HG03571 (cell line): ENCODE data around the gene HACD2.
"Not testable (repeated sequence)": the region's sequence is repeated elsewhere in the genome, so short reads cannot be mapped to it uniquely, and the experiment has no call there.

Experiments
- ATAC-seq: cut with Tn5 transposase; IDR thresholded peaks from one replicate; pipeline ENCODE4 v1.9.1; 2021; ENCODE audit not compliant: unreplicated experiment

Gene HACD2

DNA sequence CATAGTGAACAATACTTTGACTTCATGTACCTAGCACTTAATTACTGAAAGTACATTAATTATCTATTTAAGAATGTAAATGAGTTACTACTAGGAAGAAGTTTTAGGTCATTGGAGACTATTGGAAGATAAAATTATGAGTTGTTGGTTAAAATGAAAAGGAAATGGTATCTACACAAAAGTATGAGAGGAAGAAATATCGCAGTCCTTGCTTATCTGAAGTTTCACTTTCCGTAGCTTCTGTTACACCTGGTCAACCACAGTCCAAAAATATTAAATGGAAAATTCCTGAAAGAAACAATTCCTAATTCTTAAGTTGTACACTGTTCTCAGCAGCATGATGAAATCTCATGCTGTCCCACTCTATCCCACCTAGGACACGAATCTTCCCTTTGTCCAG, 57.8 kb downstream of the HACD2 start:
- no peak for ATAC-seq

DNA sequence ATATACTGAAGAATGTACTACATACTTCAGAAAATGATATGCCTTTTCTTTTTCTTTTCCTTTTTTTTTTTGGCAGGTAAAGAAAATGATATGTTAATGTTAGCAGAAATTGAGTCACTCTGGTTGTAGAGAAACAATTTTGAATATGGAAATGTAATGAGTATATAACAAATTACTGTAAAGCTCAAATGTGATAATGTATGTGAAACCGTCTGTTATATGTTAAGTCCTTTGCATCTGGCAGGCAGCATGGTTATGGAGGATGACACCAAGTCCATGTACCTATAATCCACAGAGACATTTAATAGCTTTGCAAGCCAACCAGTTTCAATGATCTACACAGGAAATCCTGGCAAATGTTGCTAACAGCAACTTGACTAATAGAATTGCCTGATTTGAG, 58.4 kb downstream of the HACD2 start:
- ATAC-seq, result no peak

DNA sequence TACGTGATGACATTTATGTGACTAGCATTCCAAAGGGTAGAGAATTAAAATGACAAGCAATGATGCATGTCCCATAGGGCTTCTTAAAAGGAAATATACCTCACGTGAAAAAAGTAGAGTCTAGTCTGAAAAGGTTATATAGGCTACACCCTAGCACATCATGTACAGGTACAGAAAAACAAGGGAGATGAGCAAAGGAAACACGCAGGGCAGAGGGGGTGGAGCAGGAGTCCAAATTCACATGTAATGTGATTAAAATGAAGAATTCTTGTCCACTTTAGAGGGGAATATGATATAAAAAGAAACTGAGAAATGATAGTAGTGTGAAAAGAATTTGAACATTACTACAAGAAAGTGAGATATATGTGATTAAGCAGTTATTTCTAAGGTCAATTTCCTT, 59.4 kb downstream of the HACD2 start:
- ATAC-seq, result no peak

DNA sequence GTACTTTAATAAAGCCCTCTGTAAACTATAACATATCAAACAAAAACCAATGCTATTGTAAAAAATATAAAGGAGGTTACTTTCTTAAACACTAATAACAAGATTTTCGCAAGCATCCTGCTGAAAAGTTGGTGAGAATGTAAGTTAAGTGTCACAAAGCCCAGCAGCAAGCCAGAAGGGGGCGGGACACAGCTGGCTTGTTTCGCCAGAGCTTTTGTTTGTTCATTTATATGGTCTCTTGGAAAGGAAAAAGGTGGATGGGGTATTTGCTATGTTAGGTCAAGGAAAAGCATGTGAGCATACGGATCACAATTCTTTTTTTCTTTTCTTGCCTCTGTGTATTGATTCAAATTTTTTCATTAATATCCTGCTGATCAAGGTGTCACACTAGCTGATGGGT, 59.9 kb downstream of the HACD2 start:
- no peak for ATAC-seq

GRCh38 chr3:123523023-123523412, 61.8 kb downstream of the HACD2 start:
- ATAC-seq, result no peak

DNA sequence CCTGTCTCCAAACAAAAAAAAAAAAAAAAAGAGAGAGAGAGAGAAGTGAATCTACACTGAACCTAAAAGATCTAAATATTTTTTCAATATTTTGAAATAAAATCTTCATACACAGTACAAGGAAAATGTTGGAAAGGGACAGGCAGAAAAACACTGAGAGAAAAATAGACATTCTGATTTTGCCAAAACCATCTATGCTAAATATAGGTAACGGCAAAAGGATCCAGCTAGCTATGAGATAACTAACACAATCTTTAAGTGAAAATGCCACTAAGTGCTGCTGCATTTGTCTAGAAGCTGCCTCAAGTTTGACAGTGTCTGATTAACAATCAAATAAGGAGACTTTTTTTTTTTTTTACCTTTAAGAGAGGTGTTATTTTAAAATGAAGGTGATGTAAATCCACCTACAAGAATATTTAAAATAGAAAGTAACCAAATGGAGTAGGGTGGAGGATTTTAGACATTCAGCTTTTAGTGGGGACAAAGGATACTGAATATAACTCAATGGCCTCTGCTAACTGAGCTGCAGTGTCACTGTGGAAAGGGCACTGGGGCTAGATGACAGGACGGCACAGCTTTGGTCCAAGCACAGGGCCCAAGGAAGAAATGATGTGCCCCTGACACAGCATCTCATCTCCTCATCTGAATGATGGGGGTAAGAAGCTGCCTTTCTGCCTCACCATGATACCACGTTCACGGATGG, 62.4 kb downstream of the HACD2 start:
- no peak for ATAC-seq

GRCh38 chr3:123521179-123521969, 63.5 kb downstream of the HACD2 start:
- ATAC-seq, result no peak

GRCh38 chr3:123520656-123521055, 64.2 kb downstream of the HACD2 start:
- ATAC-seq, result no peak

GRCh38 chr3:123518892-123519485, 65.9 kb downstream of the HACD2 start:
- ATAC-seq, result no peak

GRCh38 chr3:123511726-123512125, 73.1 kb downstream of the HACD2 start:
- no peak for ATAC-seq

- ATAC-seq, result no peak
Observed at GRCh38 chr3:123511084-123511483, 73.8 kb downstream of the HACD2 start.

GRCh38 chr3:123508178-123508577, 76.7 kb downstream of the HACD2 start:
- ATAC-seq, result no peak

DNA sequence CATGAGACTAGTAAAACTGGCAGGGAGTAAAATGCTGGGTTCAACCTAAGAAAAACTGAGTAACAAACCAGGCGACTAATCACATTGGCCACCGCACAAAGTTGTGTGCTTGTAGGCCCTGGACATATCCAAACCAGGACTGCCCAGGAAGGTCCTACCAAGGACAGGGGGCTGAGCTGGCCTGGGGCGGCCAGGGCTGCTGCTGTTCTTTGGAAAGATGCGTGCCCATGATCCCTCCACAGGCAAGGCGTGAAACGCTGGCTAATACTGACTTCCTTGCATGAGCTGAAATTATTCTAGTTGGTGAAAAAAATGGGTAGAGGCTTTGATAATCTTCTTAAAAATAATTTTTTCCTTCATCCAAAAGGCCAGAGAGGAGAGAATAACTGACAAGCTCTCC, 79.0 kb downstream of the HACD2 start:
- ATAC-seq, result no peak

DNA sequence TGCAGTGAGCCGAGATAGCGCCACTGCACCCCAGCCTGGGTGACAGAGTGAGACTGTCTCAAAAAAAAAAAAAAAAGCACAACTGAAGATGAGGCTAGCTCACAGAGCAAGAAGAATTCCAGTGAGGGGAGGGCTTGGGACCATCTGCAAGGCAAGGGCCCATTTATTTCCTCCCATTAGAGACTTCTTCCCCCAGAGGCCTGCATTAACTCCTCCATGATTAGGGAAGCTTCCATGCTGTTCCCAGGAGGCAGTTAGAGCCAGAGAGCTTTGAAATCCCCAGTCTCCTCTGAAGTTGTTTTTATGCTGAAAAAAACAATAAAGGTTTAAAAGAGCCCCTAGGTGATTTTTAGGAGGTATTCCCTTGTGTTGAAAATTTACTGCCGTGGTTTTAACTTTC, 81.7 kb downstream of the HACD2 start:
- ATAC-seq, result no peak

DNA sequence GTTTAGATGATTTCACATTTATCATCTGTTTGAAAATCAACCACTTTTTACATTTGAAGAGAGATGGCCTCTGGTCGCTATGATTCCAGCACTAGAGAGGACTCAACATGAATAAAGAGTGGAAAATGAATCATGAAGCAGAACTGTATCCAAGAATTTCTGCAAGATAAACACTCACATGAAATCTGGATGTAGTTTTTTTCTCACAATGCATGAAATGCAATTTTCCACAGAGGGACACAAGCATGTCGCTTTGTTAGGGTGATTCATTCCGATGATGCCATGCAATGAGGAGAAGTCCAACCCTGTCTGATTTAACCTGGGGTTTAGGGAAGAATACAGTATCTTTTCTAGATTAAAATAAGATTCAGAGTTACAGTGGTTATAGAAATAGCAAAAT, 85.5 kb downstream of the HACD2 start:
- no peak for ATAC-seq

DNA sequence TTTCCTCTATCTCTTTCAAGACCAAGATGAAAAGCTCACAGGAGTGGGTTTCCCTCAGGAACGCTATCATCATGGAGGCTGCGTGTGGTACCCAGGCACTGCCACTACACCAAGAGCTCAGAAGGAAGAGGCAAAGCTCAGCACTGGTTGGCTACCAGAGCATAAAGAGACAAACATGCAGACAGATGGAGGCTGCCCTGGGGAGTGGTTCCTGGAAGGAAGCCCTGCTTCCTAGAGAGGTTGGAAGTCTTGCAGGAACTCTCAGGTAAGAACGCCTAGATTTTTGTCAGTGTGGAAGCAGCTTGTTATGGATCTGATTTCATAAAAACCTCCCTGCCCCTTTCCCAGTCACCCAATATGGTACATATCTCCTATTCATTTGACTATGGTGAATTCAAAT, 86.1 kb downstream of the HACD2 start:
- ATAC-seq, result no peak

DNA sequence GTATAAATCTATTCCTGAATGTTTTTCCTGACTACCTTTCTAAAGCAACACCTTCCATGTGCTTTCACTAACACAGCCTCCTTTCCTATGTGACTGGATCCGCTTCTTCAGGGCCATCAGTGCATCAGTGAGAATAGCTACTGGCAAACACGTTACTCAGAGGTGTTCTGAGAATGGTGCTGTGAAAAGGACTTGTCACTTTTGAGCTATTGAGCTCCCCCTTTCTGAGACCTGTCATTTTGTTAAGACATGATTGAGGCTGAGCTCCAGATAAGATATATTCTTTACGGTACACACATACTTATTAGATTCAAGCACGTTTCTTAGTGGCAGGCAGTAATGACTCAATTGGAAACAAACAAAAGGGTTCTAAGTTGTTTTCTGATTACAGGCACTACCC, 90.9 kb downstream of the HACD2 start:
- no peak for ATAC-seq

DNA sequence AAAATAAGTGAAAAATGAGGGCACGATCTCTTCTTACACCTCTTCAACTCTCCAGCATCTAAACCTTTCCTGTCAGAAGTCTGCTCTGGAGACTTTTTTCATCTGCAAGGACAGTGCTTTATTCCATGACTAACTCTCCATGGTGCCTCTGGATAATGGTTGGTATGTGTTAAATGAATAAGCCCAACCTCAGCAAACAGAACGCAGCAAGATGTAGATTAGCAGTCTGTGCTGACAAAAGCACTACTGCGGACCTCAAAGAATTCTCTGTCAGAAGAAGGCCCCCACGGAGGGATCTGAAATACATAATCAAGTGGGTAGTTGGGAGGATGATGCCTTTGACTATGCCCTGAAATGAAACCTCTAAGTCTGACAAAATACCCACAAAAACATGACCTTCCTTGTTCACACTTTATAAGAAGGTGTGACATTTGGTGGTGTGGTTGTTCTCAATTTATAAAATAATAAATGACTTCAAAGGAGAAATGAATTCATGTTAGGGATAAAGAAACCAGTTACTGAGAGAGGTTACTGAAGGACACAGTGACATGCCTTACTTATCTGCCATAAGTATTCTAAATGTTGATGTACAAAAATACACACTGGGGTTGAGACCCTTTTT, 92.8 kb downstream of the HACD2 start:
- ATAC-seq, result no peak

- ATAC-seq, result no peak
Observed at GRCh38 chr3:123489400-123490004, 95.4 kb downstream of the HACD2 start.

DNA sequence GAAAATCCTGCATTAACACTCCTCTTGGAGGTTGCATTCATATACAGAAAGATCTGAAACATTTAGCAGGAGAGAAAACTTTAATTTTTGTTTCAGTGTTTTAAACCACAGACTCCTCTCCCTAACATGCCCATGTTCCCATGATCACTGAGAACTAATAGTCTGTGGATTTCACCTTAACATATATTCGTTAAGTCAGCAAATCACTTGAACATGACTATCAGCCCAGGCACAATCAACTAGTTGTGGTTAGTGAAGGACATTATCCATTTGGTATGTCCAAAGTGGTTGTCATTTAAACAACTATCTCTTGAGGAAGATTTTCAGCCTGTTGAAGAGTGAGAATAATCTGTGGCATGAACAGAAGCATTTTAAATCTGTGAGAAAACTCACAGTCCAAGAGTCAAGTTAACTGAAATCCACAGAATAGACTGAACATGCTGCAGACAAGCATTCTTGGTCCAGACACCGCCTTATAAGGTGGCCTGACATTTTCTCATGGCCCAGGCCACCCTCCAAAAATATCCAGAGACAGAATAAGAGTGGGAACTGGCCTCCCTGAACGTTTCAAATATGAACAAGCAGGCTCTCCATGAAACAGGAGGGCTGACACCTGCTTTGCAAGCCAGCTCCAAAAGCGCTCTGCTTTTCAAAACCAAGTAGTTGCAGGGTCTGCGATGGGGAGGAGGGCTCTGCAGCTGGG, 96.1 kb downstream of the HACD2 start:
- no peak for ATAC-seq

DNA sequence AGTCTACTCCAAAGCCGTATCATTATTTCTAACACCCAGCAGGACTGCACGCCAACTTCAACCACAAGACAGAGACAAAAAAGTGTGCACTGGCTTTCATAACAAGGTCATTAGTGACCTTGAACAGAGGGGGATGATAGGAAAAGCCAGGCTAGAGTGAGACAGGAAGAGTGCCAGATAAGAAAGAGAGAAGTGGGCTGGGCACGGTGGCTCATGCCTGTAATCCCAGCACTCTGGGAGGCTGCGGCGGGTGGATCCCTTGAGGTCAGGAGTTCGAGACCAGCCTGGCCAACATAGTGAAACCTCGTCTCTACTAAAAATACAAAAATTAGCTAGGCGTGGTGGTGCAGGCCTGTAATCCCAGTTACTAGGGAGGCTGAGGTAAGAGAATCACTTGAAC, 97.8 kb downstream of the HACD2 start:
- not testable (repeated sequence) for ATAC-seq
